Common myeloid progenitor, CD34-positive (primary cell): ENCODE data around the gene FAM3B.

Experiments used
- CTCF ChIA-PET: fragments of 350-600 bp; sonication (Branson Sonifier 250); formaldehyde crosslinking; loops from one replicate; lab custom pipeline; 2021; ENCODE audit warnings: antibody characterized with exemption; lab: Charles Lee
- POLR2A ChIA-PET: fragments of 350-600 bp; sonication (Branson Sonifier 250); formaldehyde crosslinking; loops from one replicate; lab custom pipeline; 2021; ENCODE audit warnings: antibody characterized with exemption; lab: Charles Lee
- DNase-seq, 3 donors: peaks; one replicate each; pipeline versions ENCODE4 v3.0.0 to v3.0.0-alpha.2; 2013
- H3K27ac ChIP-seq, 2 experiments: 1 replicate in 1 of 2; 2 replicates in 1 of 2; pipeline ENCODE4 v1.7.0; 2013; ENCODE audit warnings: inconsistent platforms in 2 of 2, low read length in 2 of 2, mild to moderate bottlenecking in 2 of 2, low read depth in 1 of 2, moderate library complexity in 1 of 2; ENCODE audit not compliant: severe bottlenecking in 2 of 2, insufficient read depth in 1 of 2, poor library complexity in 1 of 2
- H3K27me3 ChIP-seq, 5 experiments: replicated peaks in 2 of 5; 1 replicate in 3 of 5; 2 replicates in 2 of 5; pipeline versions ENCODE4 v1.6.1 to v1.7.0; 2013; ENCODE audit warnings: low read length in 4 of 5, mild to moderate bottlenecking in 2 of 5, moderate library complexity in 2 of 5, inconsistent platforms in 1 of 5; ENCODE audit not compliant: insufficient read depth in 5 of 5, control insufficient read depth in 4 of 5
- H3K36me3 ChIP-seq, 4 experiments: 1 replicate in 2 of 4; 2 replicates in 2 of 4; pipeline versions ENCODE4 v1.6.1 to v1.7.0; 2013; ENCODE audit warnings: low read length in 3 of 4, control low read depth in 1 of 4, mild to moderate bottlenecking in 1 of 4; ENCODE audit not compliant: control insufficient read depth in 4 of 4, insufficient read depth in 4 of 4
- H3K4me1 ChIP-seq, 4 experiments: 1 replicate in 3 of 4; 2 replicates in 1 of 4; pipeline versions ENCODE4 v1.6.1 to v1.7.1; 2013; ENCODE audit warnings: low read length in 3 of 4, mild to moderate bottlenecking in 3 of 4, control low read depth in 1 of 4, inconsistent platforms in 1 of 4, moderate library complexity in 1 of 4; ENCODE audit not compliant: control insufficient read depth in 4 of 4, insufficient read depth in 4 of 4; ENCODE audit errors: control extremely low read depth in 1 of 4
- H3K4me3 ChIP-seq, 7 experiments: 1 replicate in 4 of 7; 2 replicates in 3 of 7; pipeline versions ENCODE4 v1.5.1 to v1.7.0; 2013; ENCODE audit warnings: mild to moderate bottlenecking in 7 of 7, low read length in 6 of 7, moderate library complexity in 6 of 7, inconsistent platforms in 2 of 7, low read depth in 2 of 7, control low read depth in 1 of 7; ENCODE audit not compliant: insufficient read depth in 4 of 7, control insufficient read depth in 1 of 7; ENCODE audit errors: extremely low read depth in 1 of 7
- H3K9me3 ChIP-seq, 5 experiments: 1 replicate in 4 of 5; 2 replicates in 1 of 5; pipeline versions ENCODE4 v1.6.1 to v1.7.1; 2013; ENCODE audit warnings: low read length in 4 of 5, mild to moderate bottlenecking in 2 of 5, inconsistent platforms in 1 of 5, low read depth in 1 of 5, moderate library complexity in 1 of 5; ENCODE audit not compliant: control insufficient read depth in 4 of 5, insufficient read depth in 2 of 5; ENCODE audit errors: control extremely low read depth in 1 of 5
- WGBS: methylation state at CpG from one replicate; pipeline ENCODE4 v1.1.5; 2013; ENCODE audit not compliant: insufficient coverage; 5-methylcytosine and 5-hydroxymethylcytosine counted together

FAM3B gene

GRCh38 chr21:41397471-41397891, 80.9 kb downstream of the FAM3B start:
- Histone ChIP-seq H3K27me3 (no peaks in the 10 kb centered on the region), H3K9me3 (no peaks in the 10 kb centered on the region), H3K36me3 (peaks cover 0 to 23% (median 2%) of the 10 kb centered on the region in 4 experiments), H3K27ac (no peak overlapping the region), H3K4me3 (peak overlapping the region in 1 of 7 experiments; percentile 6), H3K4me1 (peaks cover 13 to 21% (median 16%) of the 10 kb centered on the region in 4 experiments)
- no peak for DNase-seq
- WGBS: 100% methylated on average over 4 of the region's 7 CpGs
- ChIA-PET CTCF (interaction anchor here (1.3 kb wide), 1 partner anchor 28 kb away, joined by 4 read pairs; no protein-coding TSS in a partner anchor), POLR2A (no interaction called here)

GRCh38 chr21:41398251-41398650, 81.7 kb downstream of the FAM3B start:
- ChIA-PET CTCF (no interaction called here), POLR2A (no interaction called here)
- Histone ChIP-seq H3K27me3 (no peaks in the 10 kb centered on the region), H3K27ac (no peak overlapping the region), H3K9me3 (no peaks in the 10 kb centered on the region), H3K4me1 (peaks cover 13 to 21% (median 16%) of the 10 kb centered on the region in 4 experiments), H3K4me3 (no peak overlapping the region), H3K36me3 (peaks cover 0 to 27% (median 2%) of the 10 kb centered on the region in 4 experiments)
- WGBS: 100% methylated on average over 3 of the region's 4 CpGs
- no peak for DNase-seq

DNA sequence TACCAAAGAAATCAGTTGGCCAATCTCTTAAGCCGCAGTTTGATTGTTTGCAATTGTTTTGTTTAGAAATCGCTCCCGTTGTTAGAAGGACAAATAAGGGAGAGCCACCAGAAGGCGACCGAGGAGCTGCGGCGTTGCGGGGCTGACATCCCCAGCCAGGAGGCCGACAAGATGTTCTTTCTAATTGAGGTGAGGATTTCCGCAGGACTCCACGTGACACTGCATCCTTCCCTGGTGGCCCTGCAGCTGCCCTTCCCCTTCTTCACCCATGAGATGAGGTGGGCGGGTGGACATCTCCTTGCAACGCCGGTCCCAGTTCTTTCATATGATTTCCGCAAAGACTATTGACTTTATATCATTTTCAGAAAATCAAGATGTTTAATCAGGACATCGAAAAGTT, 82.2 kb downstream of the FAM3B start:
- Histone ChIP-seq H3K36me3 (peaks cover 0 to 29% (median 3%) of the 10 kb centered on the region in 4 experiments), H3K27me3 (no peaks in the 10 kb centered on the region), H3K27ac (no peak overlapping the region), H3K4me3 (no peak overlapping the region), H3K9me3 (no peaks in the 10 kb centered on the region), H3K4me1 (peaks cover 13 to 21% (median 16%) of the 10 kb centered on the region in 4 experiments)
- POLR2A ChIA-PET: no interaction called here
- over 99% methylated on average over 11 of the region's 16 CpGs for WGBS
- CTCF ChIA-PET: no interaction called here
- no peak for DNase-seq

GRCh38 chr21:41399246-41399800, 82.7 kb downstream of the FAM3B start:
- H3K36me3 ChIP-seq: peaks cover 0 to 33% (median 3%) of the 10 kb centered on the region in 4 experiments
- no peak overlapping the region for H3K4me3 ChIP-seq
- 100% methylated on average over 4 of the region's 7 CpGs for WGBS
- CTCF ChIA-PET: interaction anchor here (1.2 kb wide), 1 partner anchor 115 kb away, joined by 4 read pairs; no protein-coding TSS in a partner anchor
- no peaks in the 10 kb centered on the region for H3K27me3 ChIP-seq
- H3K4me1 ChIP-seq: peaks cover 13 to 21% (median 16%) of the 10 kb centered on the region in 4 experiments
- POLR2A ChIA-PET: no interaction called here
- no peak overlapping the region for H3K27ac ChIP-seq
- no peaks in the 10 kb centered on the region for H3K9me3 ChIP-seq
- DNase-seq: no peak

- Histone ChIP-seq H3K4me1 (peaks cover 3 to 9% (median 4%) of the 10 kb centered on the region in 4 experiments), H3K9me3 (no peaks in the 10 kb centered on the region), H3K27me3 (no peaks in the 10 kb centered on the region), H3K4me3 (no peak overlapping the region), H3K27ac (no peak overlapping the region), H3K36me3 (peaks cover 0 to 33% (median 3%) of the 10 kb centered on the region in 4 experiments)
- CTCF ChIA-PET: interaction anchor here (1.2 kb wide), 1 partner anchor 27 kb away, joined by 3 read pairs; no protein-coding TSS in a partner anchor
- no peak for DNase-seq
- POLR2A ChIA-PET: no interaction called here
- WGBS: 97% methylated on average over 6 of the region's 11 CpGs
These were observed 85.6 kb downstream of the FAM3B start for GRCh38 chr21:41402231-41402630.

- no peaks in the 10 kb centered on the region for H3K9me3 ChIP-seq
- no peak overlapping the region for H3K4me3 ChIP-seq
- CTCF ChIA-PET: no interaction called here
- peaks cover 0 to 36% (median 6%) of the 10 kb centered on the region in 4 experiments for H3K36me3 ChIP-seq
- H3K4me1 ChIP-seq: peaks cover 0 to 3% (median 0%) of the 10 kb centered on the region in 4 experiments
- H3K27me3 ChIP-seq: no peaks in the 10 kb centered on the region
- 100% methylated on average over 9 of the region's 10 CpGs for WGBS
- POLR2A ChIA-PET: no interaction called here
- no peak overlapping the region for H3K27ac ChIP-seq
- no peak for DNase-seq
These were observed 86.2 kb downstream of the FAM3B start for GRCh38 chr21:41402796-41403195.

- Histone ChIP-seq H3K36me3 (peaks cover 0 to 42% (median 6%) of the 10 kb centered on the region in 4 experiments), H3K27me3 (no peaks in the 10 kb centered on the region), H3K27ac (no peak overlapping the region), H3K4me3 (no peak overlapping the region), H3K4me1 (peaks cover 0 to 3% (median 0%) of the 10 kb centered on the region in 4 experiments), H3K9me3 (no peaks in the 10 kb centered on the region)
- ChIA-PET CTCF (no interaction called here), POLR2A (no interaction called here)
- WGBS: 96% methylated on average over 9 of the region's 9 CpGs
- no peak for DNase-seq
These were observed 86.7 kb downstream of the FAM3B start for GRCh38 chr21:41403331-41403730.
